ENCODE data around the gene CFAP119. TPM values are rescaled to one million over a fixed set of nuclear protein-coding genes. Genes with fewer than 3 reads are reported as not detected.
A peak's percentile ranks its signal among the peaks of the same experiment; 100 is the strongest.

CFAP119 gene
- polyA plus RNA-seq, 3 donors = 2.4 to 25.3 (median 3.5) TPM

DNA sequence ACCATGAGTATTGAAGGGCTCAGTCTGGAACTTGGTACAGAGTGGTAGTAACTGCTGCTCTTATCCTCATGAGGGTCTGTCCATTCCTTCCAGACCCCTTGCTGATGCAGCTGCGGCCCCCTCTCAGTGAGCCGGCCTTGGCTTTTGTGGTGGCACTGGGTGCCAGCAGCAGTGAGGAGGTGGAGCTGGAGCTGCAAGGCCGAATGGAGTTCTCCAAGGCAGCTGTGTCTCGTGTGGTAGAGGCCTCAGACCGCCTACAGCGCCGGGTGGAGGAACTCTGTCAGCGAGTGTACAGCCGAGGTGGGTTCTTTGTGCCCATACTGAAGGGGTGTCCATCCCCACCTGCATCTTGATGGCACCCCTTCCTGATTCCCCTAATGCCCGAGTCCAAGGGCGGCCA lies 2.2 kb upstream of the CFAP119 start:
- no peak overlapping the region for H3K9ac ChIP-seq (ENCODE audit: insufficient read depth, low read length, poor library complexity, severe bottlenecking)
- H3K27ac ChIP-seq (ENCODE audit: low read depth in 1 of 2, low read length in 2 of 2) = no peak overlapping the region
- Mint-ChIP-seq H3K27ac (no peak overlapping the region), H3K36me3 (peaks cover 60 to 76% of the 10 kb centered on the region in 2 donors), H3K9me3 (no peaks in the 10 kb centered on the region), H3K27me3 (ENCODE audit: low read depth in 3 of 3) (peaks cover 0 to 5% (median 0%) of the 10 kb centered on the region in 3 donors), H3K4me1 (peaks cover 39% of the 10 kb centered on the region), H3K4me3 (no peak overlapping the region)
- WGBS (ENCODE audit: insufficient coverage) = 99% methylated on average over 9 of the region's 11 CpGs
- H3K4me3 ChIP-seq (replicated peaks in 1 of 3; ENCODE audit: low read depth in 2 of 3, low read length in 3 of 3) = no peak overlapping the region
- H3K4me1 ChIP-seq (ENCODE audit: control insufficient read depth in 1 of 2, insufficient read depth in 2 of 2, low read length in 2 of 2) = peaks cover 37 to 44% of the 10 kb centered on the region in 2 donors
- no peak for DNase-seq
- no peaks in the 10 kb centered on the region for H3K27me3 ChIP-seq (ENCODE audit: control insufficient read depth in 2 of 2, insufficient read depth in 2 of 2, low read length in 2 of 2)
- TF ChIP-seq, protein P1, sequence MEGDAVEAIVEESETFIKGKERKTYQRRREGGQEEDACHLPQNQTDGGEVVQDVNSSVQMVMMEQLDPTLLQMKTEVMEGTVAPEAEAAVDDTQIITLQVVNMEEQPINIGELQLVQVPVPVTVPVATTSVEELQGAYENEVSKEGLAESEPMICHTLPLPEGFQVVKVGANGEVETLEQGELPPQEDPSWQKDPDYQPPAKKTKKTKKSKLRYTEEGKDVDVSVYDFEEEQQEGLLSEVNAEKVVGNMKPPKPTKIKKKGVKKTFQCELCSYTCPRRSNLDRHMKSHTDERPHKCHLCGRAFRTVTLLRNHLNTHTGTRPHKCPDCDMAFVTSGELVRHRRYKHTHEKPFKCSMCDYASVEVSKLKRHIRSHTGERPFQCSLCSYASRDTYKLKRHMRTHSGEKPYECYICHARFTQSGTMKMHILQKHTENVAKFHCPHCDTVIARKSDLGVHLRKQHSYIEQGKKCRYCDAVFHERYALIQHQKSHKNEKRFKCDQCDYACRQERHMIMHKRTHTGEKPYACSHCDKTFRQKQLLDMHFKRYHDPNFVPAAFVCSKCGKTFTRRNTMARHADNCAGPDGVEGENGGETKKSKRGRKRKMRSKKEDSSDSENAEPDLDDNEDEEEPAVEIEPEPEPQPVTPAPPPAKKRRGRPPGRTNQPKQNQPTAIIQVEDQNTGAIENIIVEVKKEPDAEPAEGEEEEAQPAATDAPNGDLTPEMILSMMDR (IDR thresholded peaks at IDR 0.05) = no peak
- H4K20me1 ChIP-seq (ENCODE audit: insufficient read depth, low read length) = peaks cover 21% of the 10 kb centered on the region
- peaks cover 59% of the 10 kb centered on the region for H3K79me2 ChIP-seq (ENCODE audit: insufficient read depth, low read length)
- H2AFZ ChIP-seq (ENCODE audit: insufficient read depth, low read depth, low read length, poor library complexity, severe bottlenecking) = no peak overlapping the region
- no peak overlapping the region for H3K4me2 ChIP-seq (replicated peaks; ENCODE audit: extremely low read depth, low read length, poor library complexity, severe bottlenecking)
- no peaks in the 10 kb centered on the region for H3K9me3 ChIP-seq (replicated peaks in 1 of 2; ENCODE audit: control insufficient read depth in 1 of 2, insufficient read depth in 1 of 2, low read length in 2 of 2)
- intact Hi-C loops (cut with micrococcal nuclease) = loop anchor here in 1 of 2 donors (5.0 to 10.0 kb wide), 3 partner anchors 43 to 161 kb away; partner anchors contain the start of genes FBRS and FBXL19
- H3K36me3 ChIP-seq (replicated peaks in 1 of 2; ENCODE audit: control insufficient read depth in 1 of 2, insufficient read depth in 2 of 2, low read length in 2 of 2) = peaks cover 60 to 63% of the 10 kb centered on the region in 2 donors

DNA sequence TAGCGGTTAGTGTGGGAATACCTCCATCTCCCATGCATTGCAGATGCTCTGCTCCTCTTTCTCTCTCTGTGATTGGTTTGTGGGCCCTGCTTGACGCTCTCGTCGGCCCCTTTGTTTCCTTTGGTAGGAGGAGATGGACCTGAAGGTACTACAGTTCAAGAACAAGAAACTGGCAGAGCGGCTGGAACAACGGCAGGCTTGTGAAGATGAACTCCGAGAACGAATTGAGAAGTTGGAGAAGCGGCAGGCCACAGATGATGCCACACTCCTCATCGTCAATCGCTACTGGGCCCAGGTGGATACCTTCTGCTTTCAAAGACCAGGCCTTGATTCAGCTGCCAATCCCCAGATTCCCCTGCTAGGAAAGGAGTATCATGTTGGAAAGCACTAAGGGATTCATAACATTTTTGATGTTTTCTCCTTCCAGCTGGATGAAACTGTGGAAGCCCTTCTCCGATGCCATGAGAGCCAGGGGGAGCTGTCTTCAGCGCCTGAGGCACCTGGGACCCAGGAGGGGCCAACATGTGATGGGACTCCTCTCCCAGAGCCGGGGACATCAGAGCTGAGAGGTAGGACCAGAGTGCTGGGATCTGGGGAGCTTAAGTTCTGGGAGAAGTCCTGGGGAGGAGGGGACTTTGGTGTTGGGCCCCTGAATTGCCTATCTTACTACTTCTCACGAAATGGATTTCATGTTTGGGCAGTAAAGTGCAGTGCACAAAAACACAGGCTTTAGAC lies 1.3 kb upstream of the CFAP119 start:
- no peaks in the 10 kb centered on the region for H3K9me3 ChIP-seq (replicated peaks in 1 of 2; ENCODE audit: control insufficient read depth in 1 of 2, insufficient read depth in 1 of 2, low read length in 2 of 2)
- intact Hi-C loops (cut with micrococcal nuclease) = loop anchor here in 1 of 2 donors (2.0 to 10.0 kb wide), 4 partner anchors 14 to 162 kb away; partner anchors contain the start of genes FBRS, FBXL19 and PHKG2
- peak overlapping the region; percentile 56 to 98 for H3K27ac ChIP-seq (ENCODE audit: low read depth in 1 of 2, low read length in 2 of 2)
- peak overlapping the region; percentile 90 for H2AFZ ChIP-seq (ENCODE audit: insufficient read depth, low read depth, low read length, poor library complexity, severe bottlenecking)
- peak overlapping the region; percentile 73 to 96 (median 94) for H3K4me3 ChIP-seq (replicated peaks in 1 of 3; ENCODE audit: low read depth in 2 of 3, low read length in 3 of 3)
- peaks cover 47 to 54% of the 10 kb centered on the region in 2 donors for H3K4me1 ChIP-seq (ENCODE audit: control insufficient read depth in 1 of 2, insufficient read depth in 2 of 2, low read length in 2 of 2)
- peaks cover 52 to 67% of the 10 kb centered on the region in 2 donors for H3K36me3 Mint-ChIP-seq
- H3K27me3 ChIP-seq (ENCODE audit: control insufficient read depth in 2 of 2, insufficient read depth in 2 of 2, low read length in 2 of 2) = no peaks in the 10 kb centered on the region
- WGBS (ENCODE audit: insufficient coverage) = 93% methylated on average over 9 of the region's 15 CpGs
- peak overlapping the region; percentile 93 for H3K9ac ChIP-seq (ENCODE audit: insufficient read depth, low read length, poor library complexity, severe bottlenecking)
- H3K4me2 ChIP-seq (replicated peaks; ENCODE audit: extremely low read depth, low read length, poor library complexity, severe bottlenecking) = peak overlapping the region; percentile 96
- H3K79me2 ChIP-seq (ENCODE audit: insufficient read depth, low read length) = peaks cover 59% of the 10 kb centered on the region
- H3K27ac Mint-ChIP-seq = peak overlapping the region; percentile 91 to 98 (median 95)
- no peaks in the 10 kb centered on the region for H3K9me3 Mint-ChIP-seq
- TF ChIP-seq, protein P1 (IDR thresholded peaks at IDR 0.05) = no peak
- H3K36me3 ChIP-seq (replicated peaks in 1 of 2; ENCODE audit: control insufficient read depth in 1 of 2, insufficient read depth in 2 of 2, low read length in 2 of 2) = peaks cover 51 to 54% of the 10 kb centered on the region in 2 donors
- peaks cover 17% of the 10 kb centered on the region for H4K20me1 ChIP-seq (ENCODE audit: insufficient read depth, low read length)
- H3K4me1 Mint-ChIP-seq = peaks cover 49% of the 10 kb centered on the region
- peak overlapping the region; percentile 87 to 93 for H3K4me3 Mint-ChIP-seq
- H3K27me3 Mint-ChIP-seq (ENCODE audit: low read depth in 3 of 3) = peaks cover 0 to 6% (median 0%) of the 10 kb centered on the region in 3 donors
- no peak for DNase-seq
